Testis (tissue), 2 donors: Measurements from ENCODE around the gene C3.

Source experiments
- CTCF ChIP-seq, 3 experiments: fragments of 450-650 bp in 2 of 3; fragments of 200-600 bp in 1 of 3; sonication (generic) in 1 of 3; IDR thresholded peaks; one replicate each; pipeline ENCODE4 v1.5.1; 2016 to 2019; ENCODE audit warnings: antibody characterized with exemption in 3 of 3, mild to moderate bottlenecking in 2 of 3, moderate library complexity in 1 of 3
- POLR2A ChIP-seq: fragments of 450-650 bp; IDR thresholded peaks from one replicate; pipeline ENCODE4 v1.6.1; 2017; ENCODE audit warnings: antibody characterized with exemption, mild to moderate bottlenecking, moderate library complexity

GRCh38 chr19:6685482-6685881 lies 35.0 kb downstream of the C3 start:
- TF ChIP-seq CTCF (IDR thresholded peaks at IDR 0.05) (no peak), POLR2A (no peak)
